HAP-1 (cell line): ENCODE measurements around the gene ACR.
"Not testable (repeated sequence)": the region's sequence is repeated elsewhere in the genome, so short reads cannot be mapped to it uniquely, and the experiment has no call there.

Source experiments
- DNase-seq, 2 experiments: peaks; one replicate each; pipeline ENCODE4 v3.0.0-alpha.2; 2016 to 2020; ENCODE audit warnings: low spot score in 2 of 2
- H3K27me3 ChIP-seq: fragments of 250-450 bp; sonication (Bioruptor Pico); 2 replicates; pipeline ENCODE4 v1.5.1; 2020; ENCODE audit warnings: low read depth, mild to moderate bottlenecking, moderate library complexity
- H3K36me3 ChIP-seq: fragments of 250-450 bp; sonication (Bioruptor Pico); replicated peaks from 2 replicates; pipeline ENCODE4 v1.5.1; 2020; ENCODE audit warnings: mild to moderate bottlenecking
- H3K4me1 ChIP-seq: fragments of 250-450 bp; sonication (Bioruptor Pico); 2 replicates; pipeline ENCODE4 v1.5.1; 2020; ENCODE audit warnings: mild to moderate bottlenecking
- H3K4me3 ChIP-seq: fragments of 250-450 bp; sonication (Bioruptor Pico); 2 replicates; pipeline ENCODE4 v1.5.1; 2020; ENCODE audit warnings: mild to moderate bottlenecking, moderate library complexity
- H3K9me3 ChIP-seq: fragments of 250-450 bp; sonication (Bioruptor Pico); 2 replicates; pipeline ENCODE4 v1.5.1; 2020; ENCODE audit warnings: mild to moderate bottlenecking, moderate library complexity
- in situ Hi-C: fragments of 300-500 bp; cut with MboI; formaldehyde crosslinking; loops from 3 replicates; pipeline ENCODE4 v1.14.3; 2020; ENCODE audit warnings: low sequenced_read_pairs, inconsistent platforms, mixed read lengths

Gene ACR

GRCh38 chr22:50775132-50775531, 37.1 kb downstream of the ACR start:
- H3K27me3 ChIP-seq, H3K4me1 ChIP-seq, H3K4me3 ChIP-seq, H3K36me3 ChIP-seq, H3K9me3 ChIP-seq, in situ Hi-C loops: not testable (repeated sequence)
- DNase-seq: peak; percentile 67 to 95

GRCh38 chr22:50777631-50778030, 39.6 kb downstream of the ACR start:
- DNase-seq, H3K9me3 ChIP-seq, in situ Hi-C loops, H3K4me3 ChIP-seq, H3K4me1 ChIP-seq, H3K27me3 ChIP-seq, H3K36me3 ChIP-seq: not testable (repeated sequence)

- DNase-seq, H3K4me3 ChIP-seq, H3K4me1 ChIP-seq, H3K9me3 ChIP-seq, H3K36me3 ChIP-seq, in situ Hi-C loops, H3K27me3 ChIP-seq: not testable (repeated sequence)
Measured at GRCh38 chr22:50780244-50780643, 42.2 kb downstream of the ACR start.

- H3K36me3 ChIP-seq, DNase-seq, H3K4me1 ChIP-seq, H3K27me3 ChIP-seq, H3K9me3 ChIP-seq, in situ Hi-C loops, H3K4me3 ChIP-seq: not testable (repeated sequence)
Measured at GRCh38 chr22:50782253-50782652, 44.2 kb downstream of the ACR start.

- H3K9me3 ChIP-seq, H3K27me3 ChIP-seq, H3K4me1 ChIP-seq, in situ Hi-C loops, H3K36me3 ChIP-seq: not testable (repeated sequence)
- peak within 1 kb of the TSS; percentile 57 for H3K4me3 ChIP-seq
- DNase-seq: peak; percentile 75 to 91
Measured at GRCh38 chr22:50783033-50783879, 45.3 kb downstream of the ACR start, which contains the start of gene RABL2B. Gene RABL2B (minus strand): TSS chr22:50783636. CDS start chr22:50782294, 1,342 bp downstream.

GRCh38 chr22:50783880-50784276, 45.9 kb downstream of the ACR start:
- in situ Hi-C loops, H3K9me3 ChIP-seq: not testable (repeated sequence)

GRCh38 chr22:50785289-50785688, 47.3 kb downstream of the ACR start:
- H3K9me3 ChIP-seq, H3K27me3 ChIP-seq, H3K36me3 ChIP-seq, DNase-seq, H3K4me3 ChIP-seq, in situ Hi-C loops, H3K4me1 ChIP-seq: not testable (repeated sequence)

More at GRCh38 chr22:50783880-50784276, 45.9 kb downstream of the ACR start:
- H3K4me3 ChIP-seq: peak overlapping the region; percentile 20
- not testable (repeated sequence) for H3K27me3 ChIP-seq, DNase-seq, H3K36me3 ChIP-seq, H3K4me1 ChIP-seq

GRCh38 chr22:50786936-50787335, 48.9 kb downstream of the ACR start:
- H3K36me3 ChIP-seq, H3K27me3 ChIP-seq, DNase-seq, in situ Hi-C loops, H3K4me1 ChIP-seq, H3K4me3 ChIP-seq, H3K9me3 ChIP-seq: not testable (repeated sequence)
